HG02678 (cell line): Measurements from ENCODE around the gene EXD2.
"Not testable (repeated sequence)": the region's sequence is repeated elsewhere in the genome, so short reads cannot be mapped to it uniquely, and the experiment has no call there.

ENCODE experiments used
- ATAC-seq: cut with Tn5 transposase; IDR thresholded peaks from one replicate; pipeline ENCODE4 v1.9.1; 2021; ENCODE audit warnings: mild to moderate bottlenecking, moderate library complexity; ENCODE audit not compliant: unreplicated experiment

The EXD2 gene, protein sequence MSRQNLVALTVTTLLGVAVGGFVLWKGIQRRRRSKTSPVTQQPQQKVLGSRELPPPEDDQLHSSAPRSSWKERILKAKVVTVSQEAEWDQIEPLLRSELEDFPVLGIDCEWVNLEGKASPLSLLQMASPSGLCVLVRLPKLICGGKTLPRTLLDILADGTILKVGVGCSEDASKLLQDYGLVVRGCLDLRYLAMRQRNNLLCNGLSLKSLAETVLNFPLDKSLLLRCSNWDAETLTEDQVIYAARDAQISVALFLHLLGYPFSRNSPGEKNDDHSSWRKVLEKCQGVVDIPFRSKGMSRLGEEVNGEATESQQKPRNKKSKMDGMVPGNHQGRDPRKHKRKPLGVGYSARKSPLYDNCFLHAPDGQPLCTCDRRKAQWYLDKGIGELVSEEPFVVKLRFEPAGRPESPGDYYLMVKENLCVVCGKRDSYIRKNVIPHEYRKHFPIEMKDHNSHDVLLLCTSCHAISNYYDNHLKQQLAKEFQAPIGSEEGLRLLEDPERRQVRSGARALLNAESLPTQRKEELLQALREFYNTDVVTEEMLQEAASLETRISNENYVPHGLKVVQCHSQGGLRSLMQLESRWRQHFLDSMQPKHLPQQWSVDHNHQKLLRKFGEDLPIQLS

DNA sequence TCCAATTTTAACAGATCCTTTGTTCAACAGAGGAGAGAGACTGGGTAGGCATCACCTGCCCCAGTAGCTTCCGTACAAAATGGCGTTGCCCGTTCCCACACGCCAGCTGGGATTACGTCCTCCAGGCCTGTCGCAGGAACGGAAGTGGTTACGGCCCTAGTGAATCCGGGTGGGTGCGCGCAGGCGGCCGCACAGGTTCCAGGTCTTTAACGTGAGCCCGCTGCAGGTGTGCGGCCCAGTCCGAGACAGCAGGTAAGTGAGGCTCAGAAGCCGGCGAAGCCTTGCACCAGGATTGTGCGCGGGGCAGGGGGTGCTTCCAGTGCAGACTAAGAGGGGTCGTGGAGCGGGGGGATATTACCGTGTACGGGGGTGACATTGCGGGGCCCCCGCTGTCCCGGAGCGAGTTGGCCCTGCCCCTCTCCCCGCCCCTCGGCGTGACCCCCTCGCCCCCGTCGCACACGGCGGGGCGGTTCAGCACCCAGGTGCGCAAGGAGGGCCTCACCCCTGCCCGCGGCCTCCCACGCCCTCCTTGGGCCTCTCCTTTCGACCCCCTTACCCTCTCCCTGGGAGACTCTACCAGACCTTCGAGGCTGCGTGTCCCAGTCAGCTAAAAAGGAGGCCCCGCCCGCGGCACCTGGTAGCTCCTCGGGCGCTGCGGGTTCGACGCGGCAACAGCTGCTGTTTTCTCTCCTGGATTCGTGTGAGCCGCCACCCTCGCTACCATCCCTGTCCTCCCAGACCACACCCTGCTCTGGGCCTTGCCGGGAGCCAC lies at the start of gene EXD2:
TSS of gene EXD2 (plus strand) at position 159 of the 772 bp plus-strand sequence. CDS start 17,973 bp downstream, outside the sequence.
- peak; percentile 84 for ATAC-seq

DNA sequence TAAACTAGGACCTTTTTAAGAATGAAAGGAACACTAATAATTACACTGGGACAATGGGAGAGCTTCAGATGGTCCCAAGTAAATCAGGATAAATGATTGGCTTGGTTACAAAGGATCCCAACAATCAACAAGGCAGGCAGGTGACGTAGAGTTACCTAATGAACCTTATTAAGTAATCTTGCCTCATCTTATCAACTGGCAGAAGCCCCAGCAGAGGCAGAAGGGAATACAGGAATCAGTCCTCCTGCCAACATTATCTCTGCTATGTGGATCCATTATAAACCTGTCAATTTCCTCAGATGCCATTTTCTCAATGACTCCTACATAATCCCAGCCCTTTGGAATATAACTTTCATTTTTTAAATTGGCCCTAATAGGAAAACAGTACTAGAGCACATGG lies 49.7 kb upstream of the EXD2 start:
- ATAC-seq = no peak

DNA sequence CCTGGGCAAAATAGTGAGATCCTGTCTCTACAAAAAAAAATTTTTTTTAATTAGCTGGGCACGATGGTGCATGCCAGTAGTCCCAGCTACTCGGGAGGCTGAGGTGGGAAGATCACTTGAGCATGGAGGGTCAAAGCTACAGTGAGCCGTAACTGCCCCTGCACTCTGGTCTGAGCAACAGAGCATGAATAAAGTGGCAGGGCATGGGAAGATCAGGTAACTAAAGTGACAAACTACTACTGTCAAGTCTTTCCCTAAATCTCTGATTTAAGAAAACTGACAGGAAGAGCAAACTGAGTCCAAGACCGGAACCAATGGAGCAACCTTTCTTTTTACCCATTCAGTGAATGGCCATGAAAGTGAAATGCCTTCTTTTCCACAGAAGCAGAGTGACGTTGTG lies 49.2 kb upstream of the EXD2 start:
- no peak for ATAC-seq

DNA sequence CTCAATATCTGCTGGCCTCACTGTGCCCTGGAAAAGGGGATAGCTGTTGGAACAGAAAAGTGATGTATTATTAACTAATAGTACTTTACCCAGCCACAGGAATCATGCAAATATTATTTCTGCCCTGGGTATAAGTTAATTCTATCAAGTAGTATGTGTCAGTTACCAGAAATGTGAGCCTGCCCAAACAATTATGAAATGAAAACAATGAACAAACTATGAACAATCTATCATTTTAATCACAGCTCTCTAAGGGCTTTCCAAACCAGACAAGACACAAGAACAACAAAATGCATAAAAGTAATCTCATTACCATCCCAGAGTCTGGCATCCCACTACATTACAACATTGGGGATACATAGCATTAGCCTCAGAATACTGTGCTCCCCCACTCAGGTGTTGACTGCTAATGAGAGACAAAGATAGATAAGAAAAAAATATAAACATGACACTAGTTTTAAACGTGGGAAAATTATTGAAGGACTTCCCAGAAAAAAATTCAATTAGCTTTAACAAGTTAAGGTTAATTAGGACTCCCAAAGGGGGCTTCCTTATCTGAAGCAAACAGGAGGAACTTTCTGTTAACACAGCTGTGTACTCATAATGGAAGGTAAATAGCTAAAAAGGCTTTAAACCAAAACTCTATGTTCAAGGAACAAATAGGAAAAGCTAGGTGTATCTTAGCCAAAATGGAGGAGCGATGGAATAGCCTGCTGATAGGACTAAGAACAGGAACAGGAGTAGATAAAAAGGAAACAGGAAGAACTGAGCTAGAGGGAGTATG lies 41.6 kb upstream of the EXD2 start:
- ATAC-seq = no peak

DNA sequence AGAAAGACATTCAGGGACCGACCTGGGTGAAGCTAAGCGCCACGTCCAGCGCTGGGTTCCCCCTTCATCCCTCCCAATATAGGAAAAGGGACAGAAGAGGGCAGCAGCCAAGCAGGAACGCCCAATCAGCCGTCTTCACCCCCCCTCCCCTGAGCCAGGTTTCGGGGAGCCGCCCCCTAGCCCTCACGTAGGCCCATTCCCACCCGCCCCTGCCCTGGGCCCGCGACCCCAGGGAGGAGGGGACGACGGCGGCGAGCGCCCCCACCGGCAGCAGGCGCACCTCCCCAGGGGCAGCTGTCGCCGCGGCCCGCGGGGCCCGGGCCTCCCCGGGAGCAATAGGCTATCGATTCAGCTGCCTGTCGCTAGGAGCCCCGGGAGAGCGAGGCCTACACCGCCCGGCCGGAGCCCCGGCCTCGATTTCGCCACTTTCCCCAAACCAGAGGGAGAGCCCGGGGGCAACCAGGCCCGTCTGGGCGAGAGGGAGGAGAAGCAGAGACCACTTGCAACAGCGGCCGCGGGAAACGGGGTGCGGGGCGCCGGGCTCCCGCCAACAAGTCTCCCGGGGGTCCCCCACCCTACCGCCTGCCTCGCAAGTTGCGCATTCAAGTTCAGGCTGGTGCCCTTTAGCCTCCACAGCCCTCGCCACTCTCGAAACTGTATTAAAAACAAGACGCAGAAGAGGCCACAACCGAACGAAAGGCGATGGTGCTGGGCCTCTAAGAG lies 39.7 kb upstream of the EXD2 start:
- peak; percentile 46 for ATAC-seq

DNA sequence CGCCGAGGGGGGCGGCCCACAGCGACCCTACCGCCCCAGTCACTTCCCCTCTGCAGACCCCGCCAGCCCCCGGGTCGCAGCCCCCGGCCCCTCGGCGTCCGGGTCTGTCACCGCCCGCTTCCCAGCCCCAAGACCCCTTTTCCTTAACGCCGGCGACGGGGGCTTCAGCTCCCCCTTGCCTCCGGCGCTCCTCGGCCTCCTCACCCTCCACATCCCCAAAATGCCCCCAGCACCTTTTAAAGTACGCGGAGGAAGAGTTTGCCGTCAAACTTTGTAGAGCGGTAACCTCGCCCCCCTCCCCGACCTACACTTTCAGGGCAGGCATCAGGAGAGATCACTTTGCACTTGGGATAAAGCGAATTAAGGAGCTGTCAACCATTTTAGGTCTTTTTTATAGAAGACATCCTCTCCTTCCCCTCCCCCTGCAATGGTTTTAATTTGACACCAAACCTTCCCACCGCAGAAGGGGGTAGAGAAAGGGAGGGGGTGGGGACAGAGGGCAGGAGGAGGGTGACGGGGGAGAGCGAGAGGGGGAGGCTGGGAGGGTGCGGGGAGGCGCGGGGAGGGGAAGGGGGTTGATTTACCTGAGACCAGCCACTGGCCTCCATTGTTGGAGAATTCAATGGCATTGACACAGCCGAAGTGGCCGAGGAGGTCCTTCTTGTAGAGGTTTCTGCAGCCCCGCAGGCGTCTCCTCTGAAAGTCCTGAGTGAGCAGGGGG lies 39.0 kb upstream of the EXD2 start:
- no peak for ATAC-seq

DNA sequence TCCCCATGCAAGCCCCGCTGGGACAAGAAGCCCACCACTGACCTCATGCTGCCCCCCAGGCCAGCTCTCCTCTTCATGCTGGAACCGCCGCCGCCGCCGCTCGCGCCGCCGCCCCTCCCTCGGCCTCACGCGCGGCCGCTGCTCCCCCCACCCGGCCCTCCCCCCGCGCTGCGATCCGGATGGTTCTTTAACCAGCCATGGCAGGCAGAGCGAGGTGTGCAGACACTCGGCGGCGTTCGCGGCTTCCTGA lies 38.5 kb upstream of the EXD2 start, which contains the start of gene DCAF5:
TSS of gene DCAF5 (minus strand) at position 218 of the 250 bp plus-strand sequence. CDS start at position 77, 141 bp downstream.
- ATAC-seq = no peak

DNA sequence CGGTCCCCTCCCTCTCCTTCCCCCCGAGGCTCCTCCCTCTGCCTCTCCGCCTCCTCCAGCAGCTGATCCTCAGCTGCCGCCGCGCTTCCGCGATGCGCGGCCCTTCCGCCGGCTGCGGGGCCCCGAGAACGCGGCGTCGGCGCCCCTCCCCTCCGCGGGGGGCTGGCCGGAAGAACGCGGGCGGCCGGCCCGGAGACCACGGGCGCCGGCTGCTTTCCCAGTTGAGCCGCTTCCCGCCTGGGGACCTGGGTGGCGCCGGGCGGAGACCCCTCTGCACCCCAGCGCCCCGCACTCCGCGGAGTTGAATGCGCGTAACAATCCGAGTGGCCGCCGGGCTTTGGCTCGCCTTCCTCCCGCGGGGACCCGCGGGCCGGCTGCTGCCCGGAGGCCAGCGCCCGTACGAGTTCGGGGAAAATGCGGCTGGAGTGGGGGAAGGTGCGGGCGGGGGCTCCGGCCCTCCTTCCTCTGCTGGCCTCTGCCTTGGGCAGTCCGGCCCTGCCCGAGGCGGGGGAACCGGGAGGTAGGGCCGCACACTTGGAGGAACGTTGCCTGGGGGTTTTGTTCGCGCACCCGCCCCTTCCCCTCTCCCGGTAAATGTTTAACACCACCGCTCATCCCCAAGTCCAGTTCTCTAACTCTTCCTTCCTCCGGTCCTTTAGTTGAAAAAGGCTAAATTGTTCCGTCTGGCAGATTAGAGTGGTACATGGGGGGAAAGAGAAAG lies 38.0 kb upstream of the EXD2 start:
- peak; percentile 89 for ATAC-seq

DNA sequence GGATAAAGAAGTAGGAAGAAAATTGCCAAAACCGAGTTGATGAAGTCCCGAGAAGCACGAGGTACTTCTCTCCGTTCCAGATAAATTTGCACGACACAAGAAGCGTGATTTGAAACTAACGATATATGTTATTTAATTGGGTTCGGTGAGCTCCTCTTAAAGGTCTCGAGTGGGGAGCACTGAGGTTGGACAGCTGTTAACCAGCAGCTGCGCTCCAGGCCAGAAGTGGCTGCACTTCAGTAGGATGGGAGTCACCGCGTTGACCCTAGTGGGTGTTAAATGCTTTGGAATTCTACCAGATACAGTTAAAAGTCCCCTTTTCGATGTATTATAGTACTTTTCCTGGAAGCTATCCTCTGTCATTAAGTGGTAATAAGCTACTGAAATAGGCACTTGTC lies 37.4 kb upstream of the EXD2 start:
- ATAC-seq = no peak

DNA sequence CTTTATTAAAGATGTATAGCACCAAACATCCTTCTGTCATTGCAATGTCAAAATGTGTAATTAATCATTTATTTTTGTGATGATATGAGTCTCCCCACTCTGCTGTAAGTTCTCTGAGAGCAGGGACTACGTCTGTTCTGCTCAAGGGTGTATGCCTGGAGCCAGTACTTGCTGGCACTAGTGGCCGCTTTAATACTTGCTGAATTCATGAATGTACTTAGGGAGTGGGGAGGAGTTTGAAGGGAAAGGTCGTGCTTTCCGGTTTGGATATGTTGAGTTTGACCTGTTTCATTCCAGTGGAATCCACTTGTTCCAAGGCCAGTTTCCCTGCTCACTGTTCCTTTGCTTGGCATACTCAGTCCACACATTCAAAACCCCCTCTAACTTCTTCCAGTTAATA lies 36.5 kb upstream of the EXD2 start:
- ATAC-seq = no peak

DNA sequence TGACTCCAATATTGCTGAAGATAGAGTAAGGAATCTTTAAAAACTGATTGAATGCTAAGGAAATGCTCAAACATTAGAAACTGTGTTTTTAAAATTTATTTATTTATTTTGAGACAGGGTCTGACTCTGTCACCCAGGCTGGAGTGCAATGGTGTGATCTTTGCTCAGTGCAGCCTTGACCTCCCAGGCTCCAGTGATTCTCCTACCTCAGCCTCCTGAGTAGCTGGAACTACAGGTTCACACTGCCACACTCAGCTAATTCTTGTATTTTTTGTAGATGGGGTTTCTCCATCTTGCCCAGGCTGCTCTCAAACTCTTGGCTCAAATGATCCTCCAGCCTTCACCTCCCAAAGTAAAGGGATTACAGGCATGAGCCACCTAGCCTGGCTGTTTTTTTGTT lies 35.1 kb upstream of the EXD2 start:
- ATAC-seq = no peak

DNA sequence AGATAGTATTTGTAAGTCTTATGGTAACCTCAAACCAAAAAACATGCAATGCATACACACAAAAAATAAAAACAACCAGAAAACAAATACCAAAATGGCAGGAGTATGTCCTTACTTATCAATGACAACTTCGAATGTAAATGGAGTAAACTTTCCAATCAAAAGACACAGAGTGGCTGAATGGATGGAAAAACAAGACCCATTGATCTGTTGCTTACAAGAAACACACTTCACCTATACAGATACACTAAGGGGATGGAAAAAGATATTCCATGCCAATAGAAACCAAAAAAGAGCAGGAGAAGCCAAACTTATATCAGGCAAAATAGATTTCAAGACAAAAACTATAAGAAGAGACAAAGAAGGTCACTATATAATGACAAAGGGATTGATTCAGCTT lies 29.7 kb upstream of the EXD2 start:
- ATAC-seq = no peak

DNA sequence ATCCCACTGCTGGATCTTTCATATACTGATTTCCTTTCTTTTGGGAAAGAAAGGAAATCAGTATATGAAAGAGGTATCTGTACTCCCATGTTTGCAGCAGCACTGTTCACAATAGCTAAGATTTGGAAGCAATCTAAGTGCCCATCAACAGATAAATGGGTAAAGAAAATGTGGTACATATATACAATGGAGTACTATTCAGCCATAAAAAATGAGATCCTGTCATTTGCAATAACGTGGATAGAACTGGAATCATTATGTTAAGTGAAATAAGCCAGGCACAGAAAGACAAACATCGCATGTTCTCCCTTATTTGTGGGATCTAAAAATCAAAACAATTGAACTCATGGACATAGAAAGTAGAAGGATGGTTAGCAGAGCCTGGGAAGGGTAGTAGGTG lies 25.5 kb upstream of the EXD2 start:
- not testable (repeated sequence) for ATAC-seq

DNA sequence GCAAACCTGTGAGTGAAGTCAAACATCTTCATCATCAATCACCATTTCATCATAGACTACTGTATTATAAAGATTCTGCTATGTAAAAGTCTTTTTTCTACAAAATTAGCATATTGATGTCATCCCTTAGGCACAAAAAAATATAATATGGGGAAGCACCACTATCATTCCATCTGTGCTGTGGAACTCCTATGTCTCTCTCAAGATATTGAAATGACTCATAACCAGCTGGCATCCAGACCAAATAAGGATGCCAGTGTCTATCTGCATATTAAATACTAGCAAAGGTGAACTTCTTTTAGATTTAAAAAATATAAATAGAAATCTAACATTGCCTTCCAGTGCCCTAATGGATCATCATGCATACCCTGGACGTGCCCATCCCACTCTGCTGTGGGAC lies 20.5 kb upstream of the EXD2 start:
- ATAC-seq = no peak

DNA sequence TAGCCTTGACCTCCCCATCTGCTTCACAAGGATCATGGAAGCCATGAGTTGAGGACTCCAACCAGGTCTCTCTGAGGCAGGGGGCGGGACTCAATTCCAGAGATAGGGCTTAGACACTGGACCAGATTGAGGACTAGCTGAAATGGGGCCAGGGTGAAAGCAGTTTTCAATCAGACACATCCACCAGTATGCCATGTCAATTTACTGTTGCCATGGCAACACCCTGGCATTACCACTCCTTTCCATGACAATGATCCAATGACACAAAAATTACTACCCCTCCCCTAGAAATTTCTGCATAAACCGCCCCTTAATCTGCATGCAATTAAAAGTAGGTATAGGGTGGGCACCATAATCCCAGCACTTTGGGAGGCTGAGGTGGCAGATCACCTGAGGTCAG lies 19.7 kb upstream of the EXD2 start:
- no peak for ATAC-seq

DNA sequence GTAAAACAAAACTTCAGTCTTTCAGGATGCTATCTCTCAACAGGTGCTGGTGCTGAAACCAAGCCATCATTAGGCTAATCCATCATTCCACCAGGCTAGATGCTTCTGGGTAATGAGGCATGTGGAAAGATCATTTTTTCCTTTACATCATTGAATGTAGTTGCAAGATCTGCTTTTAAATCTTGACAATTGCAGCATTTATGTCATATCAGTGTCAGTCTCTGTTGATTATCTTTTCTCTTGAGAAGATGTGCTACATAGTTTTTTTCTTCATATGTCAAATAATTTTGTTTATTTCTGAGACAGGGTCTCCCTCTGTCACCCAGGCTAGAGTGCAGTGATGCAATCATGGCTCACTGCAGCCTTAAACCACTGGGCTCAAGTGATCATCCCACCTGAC lies 16.2 kb upstream of the EXD2 start:
- no peak for ATAC-seq

DNA sequence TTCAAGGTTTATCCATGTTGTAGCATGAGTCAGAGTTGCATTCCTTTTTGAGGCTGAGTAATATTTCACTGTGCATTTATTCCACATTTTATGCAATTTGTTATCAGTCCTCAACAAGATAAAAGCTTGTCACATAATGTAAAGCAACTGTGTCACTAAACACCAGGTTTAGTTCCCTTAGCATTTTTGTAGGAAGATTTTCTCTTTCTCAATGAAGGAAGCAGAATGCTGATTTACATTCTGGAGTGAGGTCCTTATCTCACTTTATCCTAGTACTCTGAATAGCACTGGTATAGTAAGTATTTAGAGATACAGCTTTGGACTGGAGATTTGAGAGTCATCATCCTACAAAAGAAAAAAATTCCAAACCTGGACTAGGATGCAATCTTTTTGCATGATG lies 9.8 kb upstream of the EXD2 start:
- ATAC-seq = no peak

DNA sequence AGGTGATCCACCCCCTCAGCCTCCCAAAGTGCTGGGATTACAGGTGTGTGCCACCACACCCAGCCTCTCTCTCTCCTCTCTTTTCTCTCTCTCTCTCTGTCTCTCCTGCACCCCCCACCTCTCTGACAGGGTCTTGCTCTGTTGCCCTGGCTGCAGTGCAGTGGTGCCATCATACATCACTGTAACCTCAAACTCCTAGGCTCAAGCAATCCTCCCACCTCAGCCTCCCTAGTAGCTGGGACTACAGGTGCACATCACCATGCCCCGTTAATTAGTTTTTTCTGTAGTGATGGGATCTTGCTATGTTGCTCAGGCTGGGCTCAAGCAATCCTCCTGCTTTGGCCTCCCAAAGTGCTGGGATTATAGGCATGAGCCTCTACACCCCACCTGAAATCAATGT lies 8.7 kb upstream of the EXD2 start:
- not testable (repeated sequence) for ATAC-seq

DNA sequence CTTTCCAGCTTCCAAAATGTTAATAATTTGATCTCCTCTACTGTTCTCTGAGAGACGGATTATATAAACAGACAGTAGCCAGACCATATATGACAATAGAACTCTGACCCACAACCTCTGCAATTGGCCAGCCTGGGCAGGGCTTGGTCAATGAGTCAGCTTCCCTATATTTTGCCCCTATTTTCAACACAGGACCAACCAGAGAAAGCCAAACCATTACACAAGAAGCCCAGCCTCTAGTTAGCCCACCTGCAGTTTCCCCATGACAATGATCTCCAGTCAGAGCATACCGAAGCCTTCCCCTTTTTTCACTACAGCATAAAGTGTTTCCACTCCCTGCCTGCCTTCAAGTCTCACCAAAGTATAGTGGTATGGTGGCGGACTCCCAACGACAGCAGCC lies 7.6 kb upstream of the EXD2 start:
- ATAC-seq = no peak
